Keratinocyte (primary cell): ENCODE results near the gene TFB1M. TPM values are rescaled to one million over a fixed set of nuclear protein-coding genes. Genes with fewer than 3 reads are reported as not detected.

ENCODE experiments used
- DNase-seq: peaks from one replicate; pipeline ENCODE4 v3.0.0-alpha.2; 2011; ENCODE audit warnings: low read depth, missing footprints, low spot score
- FAIRE-seq: peaks from 2 replicates; lab custom pipeline; 2011; peaks lifted over from hg19 to GRCh38; lab: Jason Lieb, UNC
- H2AFZ ChIP-seq: 2 replicates; pipeline ENCODE4 v1.6.0; 2012; ENCODE audit warnings: low read length, control low read depth, inconsistent platforms; ENCODE audit not compliant: control insufficient read depth
- H3K27ac ChIP-seq: 2 replicates; pipeline ENCODE4 v1.5.1; 2011; ENCODE audit warnings: low read length; ENCODE audit not compliant: control insufficient read depth, insufficient read depth
- H3K27me3 ChIP-seq: 3 replicates; pipeline ENCODE4 v1.6.0; 2011; ENCODE audit warnings: low read length; ENCODE audit not compliant: control insufficient read depth, insufficient read depth; ENCODE audit errors: extremely low read depth
- H3K36me3 ChIP-seq, 2 experiments: 2 replicates in 1 of 2; 3 replicates in 1 of 2; pipeline ENCODE4 v1.5.1; 2011; ENCODE audit warnings: low read length in 2 of 2, mild to moderate bottlenecking in 1 of 2; ENCODE audit not compliant: control insufficient read depth in 2 of 2, insufficient read depth in 2 of 2; ENCODE audit errors: extremely low read depth in 1 of 2
- H3K4me1 ChIP-seq: 3 replicates; pipeline ENCODE4 v1.5.1; 2011; ENCODE audit warnings: low read length; ENCODE audit not compliant: control insufficient read depth, insufficient read depth; ENCODE audit errors: extremely low read depth
- H3K4me2 ChIP-seq: 3 replicates; pipeline ENCODE4 v1.6.0; 2011; ENCODE audit warnings: low read depth, low read length; ENCODE audit not compliant: control insufficient read depth, insufficient read depth; ENCODE audit errors: extremely low read depth
- H3K4me3 ChIP-seq, 3 experiments: fragments of 200-600 bp in 1 of 3; sonication (generic) in 1 of 3; 2 replicates in 2 of 3; 3 replicates in 1 of 3; pipeline ENCODE4 v1.5.1; 2011 to 2016; ENCODE audit warnings: low read length in 3 of 3, mild to moderate bottlenecking in 3 of 3, control low read depth in 2 of 3, inconsistent platforms in 1 of 3, low read depth in 1 of 3, mixed read lengths in 1 of 3, mixed run types in 1 of 3, moderate library complexity in 1 of 3; ENCODE audit not compliant: control insufficient read depth in 2 of 3, insufficient read depth in 2 of 3; ENCODE audit errors: extremely low read depth in 1 of 3
- H3K79me2 ChIP-seq: 2 replicates; pipeline ENCODE4 v1.6.0; 2012; ENCODE audit warnings: low read length; ENCODE audit not compliant: control insufficient read depth, insufficient read depth
- H3K9ac ChIP-seq: 3 replicates; pipeline ENCODE4 v1.6.0; 2011; ENCODE audit warnings: low read length; ENCODE audit not compliant: control insufficient read depth, insufficient read depth; ENCODE audit errors: extremely low read depth
- H3K9me1 ChIP-seq: 3 replicates; pipeline ENCODE4 v1.6.0; 2011; ENCODE audit warnings: low read length; ENCODE audit not compliant: control insufficient read depth, insufficient read depth; ENCODE audit errors: extremely low read depth
- H3K9me3 ChIP-seq: 2 replicates; pipeline ENCODE4 v1.5.1; 2012; ENCODE audit warnings: low read depth, low read length; ENCODE audit not compliant: control insufficient read depth
- H4K20me1 ChIP-seq: 3 replicates; pipeline ENCODE4 v1.6.0; 2011; ENCODE audit warnings: low read length; ENCODE audit not compliant: control insufficient read depth, insufficient read depth; ENCODE audit errors: extremely low read depth
- EZH2 ChIP-seq: IDR thresholded peaks from one replicate; pipeline ENCODE4 v1.6.1; 2012; ENCODE audit warnings: inconsistent platforms, mild to moderate bottlenecking, low read length, moderate library complexity
- dilution Hi-C: fragments of 300-500 bp; cut with MboI; formaldehyde crosslinking; loops from one replicate; pipeline ENCODE4 v1.7.0; 2020; ENCODE audit warnings: low sequenced_read_pairs; ENCODE audit not compliant: extremely low pct_ligation_motif_present
- polyA plus RNA-seq, 5 experiments: library from polyadenylated mRNA; depleted of rRNA in 3 of 5; stranded (reverse) in 3 of 5; stranded (forward) in 1 of 5; unstranded in 1 of 5; fragments of >200 nt; gene quantifications; 1 replicate in 1 of 5; 2 replicates in 3 of 5; 3 replicates in 1 of 5; pipeline versions ENCODE4 v1.2.1 to v1.2.3, GENCODE V29; 2011 to 2012; ENCODE audit warnings: missing spikeins in 2 of 5, low read depth in 1 of 5, low replicate concordance in 1 of 5
- TF ChIP-seq, protein P1 (sequence below), 3 experiments: IDR thresholded peaks in 1 of 3; conservative IDR thresholded peaks in 1 of 3; optimal IDR thresholded peaks in 1 of 3; 2 replicates in 2 of 3; 3 replicates in 1 of 3; pipeline versions ENCODE3 to v1.5.1; 2011; ENCODE audit warnings: low read length in 3 of 3, mild to moderate bottlenecking in 3 of 3, moderate library complexity in 2 of 3, control low read depth in 1 of 3, inconsistent platforms in 1 of 3; ENCODE audit not compliant: insufficient read depth in 2 of 3; ENCODE audit errors: extremely low read depth in 1 of 3

Gene TFB1M
- polyA plus RNA-seq, 1 donor (not counting 4 experiments of a cell fraction or from before 2014, with no cell fraction given): 38.6 TPM

DNA sequence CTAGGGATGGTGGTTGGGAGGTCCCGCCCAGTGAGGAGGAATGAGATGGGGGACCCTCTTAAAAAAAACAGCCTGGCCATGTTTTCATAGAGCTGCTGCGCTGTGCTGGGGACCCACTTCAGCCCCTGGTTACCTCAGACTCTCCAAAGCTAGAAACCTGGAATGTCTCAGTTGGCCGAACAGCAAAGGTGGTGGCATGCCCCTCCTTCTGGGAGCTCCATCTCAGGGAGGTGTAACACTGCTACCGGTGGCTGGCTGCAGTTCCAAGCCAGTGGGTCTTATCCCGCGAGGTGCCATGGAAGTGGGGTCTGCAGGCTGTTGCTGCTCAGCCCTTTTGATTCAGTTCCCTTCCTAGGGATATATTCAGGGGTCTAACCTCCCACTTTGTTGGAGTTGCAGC is 35.7 kb upstream of the TFB1M start:
- H3K27me3 ChIP-seq: no peaks in the 10 kb centered on the region
- DNase-seq: no peak
- no peak overlapping the region for H3K4me3 ChIP-seq
- H2AFZ ChIP-seq: no peak overlapping the region
- H3K9ac ChIP-seq: no peak overlapping the region
- no peaks in the 10 kb centered on the region for H3K9me1 ChIP-seq
- FAIRE-seq: no peak
- H3K9me3 ChIP-seq: no peaks in the 10 kb centered on the region
- dilution Hi-C loops: no loop called here
- H4K20me1 ChIP-seq: no peaks in the 10 kb centered on the region
- H3K4me1 ChIP-seq: no peaks in the 10 kb centered on the region
- H3K36me3 ChIP-seq: no peaks in the 10 kb centered on the region
- no peak overlapping the region for H3K4me2 ChIP-seq
- no peaks in the 10 kb centered on the region for H3K79me2 ChIP-seq
- TF ChIP-seq EZH2: no peak
- TF ChIP-seq, protein P1, sequence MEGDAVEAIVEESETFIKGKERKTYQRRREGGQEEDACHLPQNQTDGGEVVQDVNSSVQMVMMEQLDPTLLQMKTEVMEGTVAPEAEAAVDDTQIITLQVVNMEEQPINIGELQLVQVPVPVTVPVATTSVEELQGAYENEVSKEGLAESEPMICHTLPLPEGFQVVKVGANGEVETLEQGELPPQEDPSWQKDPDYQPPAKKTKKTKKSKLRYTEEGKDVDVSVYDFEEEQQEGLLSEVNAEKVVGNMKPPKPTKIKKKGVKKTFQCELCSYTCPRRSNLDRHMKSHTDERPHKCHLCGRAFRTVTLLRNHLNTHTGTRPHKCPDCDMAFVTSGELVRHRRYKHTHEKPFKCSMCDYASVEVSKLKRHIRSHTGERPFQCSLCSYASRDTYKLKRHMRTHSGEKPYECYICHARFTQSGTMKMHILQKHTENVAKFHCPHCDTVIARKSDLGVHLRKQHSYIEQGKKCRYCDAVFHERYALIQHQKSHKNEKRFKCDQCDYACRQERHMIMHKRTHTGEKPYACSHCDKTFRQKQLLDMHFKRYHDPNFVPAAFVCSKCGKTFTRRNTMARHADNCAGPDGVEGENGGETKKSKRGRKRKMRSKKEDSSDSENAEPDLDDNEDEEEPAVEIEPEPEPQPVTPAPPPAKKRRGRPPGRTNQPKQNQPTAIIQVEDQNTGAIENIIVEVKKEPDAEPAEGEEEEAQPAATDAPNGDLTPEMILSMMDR (optimal IDR thresholded peaks at IDR 0.05 in 1 of 3, IDR thresholded peaks at IDR 0.05 in 1 of 3, conservative IDR thresholded peaks at IDR 0.05 in 1 of 3; ENCODE audit: extremely low read depth in 1 of 3, insufficient read depth in 2 of 3, low read length in 3 of 3): no peak
- no peak overlapping the region for H3K27ac ChIP-seq

DNA sequence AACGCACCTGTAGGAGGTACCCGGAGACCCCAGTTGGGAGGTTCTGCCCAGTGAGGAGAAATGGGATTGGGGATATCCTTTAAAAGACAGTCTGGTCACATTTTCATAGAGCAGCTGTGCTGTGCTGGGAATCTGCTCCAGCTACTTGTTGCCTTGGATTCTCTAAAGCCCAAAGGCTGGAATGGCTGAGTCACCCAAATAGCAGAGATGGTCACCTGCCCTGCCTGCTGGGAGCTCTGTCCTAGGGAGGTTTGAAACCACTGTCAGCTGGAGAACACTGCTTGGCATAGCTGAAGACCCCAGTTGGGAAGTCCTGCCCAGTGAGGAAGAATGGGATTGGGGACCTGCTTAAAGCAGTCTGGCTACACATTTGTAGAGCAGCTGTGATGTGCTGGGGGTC is 34.8 kb upstream of the TFB1M start:
- H3K4me3 ChIP-seq: no peak overlapping the region
- H3K4me1 ChIP-seq: no peaks in the 10 kb centered on the region
- TF ChIP-seq, protein P1 (optimal IDR thresholded peaks at IDR 0.05 in 1 of 3, IDR thresholded peaks at IDR 0.05 in 1 of 3, conservative IDR thresholded peaks at IDR 0.05 in 1 of 3; ENCODE audit: extremely low read depth in 1 of 3, insufficient read depth in 2 of 3, low read length in 3 of 3): no peak
- TF ChIP-seq EZH2: no peak
- H2AFZ ChIP-seq: no peak overlapping the region
- no peak overlapping the region for H3K4me2 ChIP-seq
- no peak overlapping the region for H3K27ac ChIP-seq
- DNase-seq: no peak
- FAIRE-seq: no peak
- no peaks in the 10 kb centered on the region for H4K20me1 ChIP-seq
- H3K79me2 ChIP-seq: no peaks in the 10 kb centered on the region
- no peaks in the 10 kb centered on the region for H3K9me3 ChIP-seq
- H3K27me3 ChIP-seq: no peaks in the 10 kb centered on the region
- dilution Hi-C loops: no loop called here
- no peaks in the 10 kb centered on the region for H3K9me1 ChIP-seq
- no peak overlapping the region for H3K9ac ChIP-seq
- H3K36me3 ChIP-seq: no peaks in the 10 kb centered on the region
